AG04450 (cell line): ENCODE measurements around the gene RALGPS1. TPM values are rescaled to one million over a fixed set of nuclear protein-coding genes. Genes with fewer than 3 reads are reported as not detected.

Experiments
- CTCF ChIA-PET: fragments of 300-600, 350-600 bp; formaldehyde crosslinking; extraction: SDS; loops from one replicate; lab custom pipeline; 2022; ENCODE audit warnings: antibody characterized with exemption, inconsistent platforms; lab: Charles Lee
- POLR2A ChIA-PET: fragments of 350-600 bp; formaldehyde crosslinking; extraction: SDS; loops from one replicate; lab custom pipeline; 2021; ENCODE audit warnings: antibody characterized with exemption, inconsistent platforms; lab: Yijun Ruan, JAX
- DNase-seq: peaks from one replicate; pipeline ENCODE4 v3.0.0-alpha.2; 2011; ENCODE audit warnings: low read depth, low spot score
- H3K27ac ChIP-seq: one replicate; pipeline ENCODE4 v1.5.1; 2012; ENCODE audit warnings: low read depth, low read length, control low read depth
- H3K27me3 ChIP-seq: one replicate; pipeline ENCODE4 v1.6.0; 2012; ENCODE audit warnings: low read length; ENCODE audit not compliant: control insufficient read depth, insufficient read depth
- H3K4me3 ChIP-seq: 2 replicates; pipeline ENCODE4 v1.5.1; 2011; ENCODE audit warnings: mild to moderate bottlenecking, low read depth, low read length, control low read depth
- H3K9me3 ChIP-seq: 2 replicates; pipeline ENCODE4 v1.5.1; 2012; ENCODE audit warnings: low read length; ENCODE audit not compliant: control insufficient read depth, insufficient read depth
- polyA plus RNA-seq: library from polyadenylated mRNA; depleted of rRNA; stranded (reverse); fragments of >200 nt; gene quantifications from 2 replicates; pipeline ENCODE4 v1.2.3, GENCODE V29; 2011
- TF ChIP-seq, protein P1 (sequence below): IDR thresholded peaks from 2 replicates; pipeline ENCODE4 v1.5.1; 2011; ENCODE audit warnings: low read depth, low read length, control low read depth, inconsistent platforms

RALGPS1 gene
- polyA plus RNA-seq, 1 experiment = 4.6 TPM

DNA sequence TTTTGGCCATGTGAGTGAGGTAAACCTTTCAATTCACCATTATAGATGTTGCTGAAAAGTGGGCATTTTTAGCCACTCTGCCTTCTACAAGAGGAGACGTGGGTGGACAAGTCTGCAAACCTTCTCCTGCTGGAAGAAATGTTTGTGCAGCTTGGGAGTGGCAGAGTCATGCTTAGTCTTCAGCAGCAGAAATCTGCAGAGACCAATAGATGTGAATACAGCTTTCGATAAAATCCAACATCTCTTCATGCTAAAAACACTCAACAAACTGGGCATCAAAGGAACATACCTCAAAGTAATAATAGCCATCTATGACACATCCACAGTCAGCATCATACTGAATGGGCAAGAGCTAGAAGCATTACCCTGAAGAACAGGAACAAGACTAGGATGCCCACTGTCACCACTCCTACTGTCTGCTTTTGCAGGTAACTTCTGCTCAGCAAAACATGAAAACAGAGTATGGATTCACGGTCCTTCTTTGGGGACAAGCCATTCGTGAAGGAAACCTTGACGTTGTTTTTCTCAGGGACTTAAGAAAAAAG lies 91.3 kb downstream of the RALGPS1 start:
- TF ChIP-seq, protein P1, sequence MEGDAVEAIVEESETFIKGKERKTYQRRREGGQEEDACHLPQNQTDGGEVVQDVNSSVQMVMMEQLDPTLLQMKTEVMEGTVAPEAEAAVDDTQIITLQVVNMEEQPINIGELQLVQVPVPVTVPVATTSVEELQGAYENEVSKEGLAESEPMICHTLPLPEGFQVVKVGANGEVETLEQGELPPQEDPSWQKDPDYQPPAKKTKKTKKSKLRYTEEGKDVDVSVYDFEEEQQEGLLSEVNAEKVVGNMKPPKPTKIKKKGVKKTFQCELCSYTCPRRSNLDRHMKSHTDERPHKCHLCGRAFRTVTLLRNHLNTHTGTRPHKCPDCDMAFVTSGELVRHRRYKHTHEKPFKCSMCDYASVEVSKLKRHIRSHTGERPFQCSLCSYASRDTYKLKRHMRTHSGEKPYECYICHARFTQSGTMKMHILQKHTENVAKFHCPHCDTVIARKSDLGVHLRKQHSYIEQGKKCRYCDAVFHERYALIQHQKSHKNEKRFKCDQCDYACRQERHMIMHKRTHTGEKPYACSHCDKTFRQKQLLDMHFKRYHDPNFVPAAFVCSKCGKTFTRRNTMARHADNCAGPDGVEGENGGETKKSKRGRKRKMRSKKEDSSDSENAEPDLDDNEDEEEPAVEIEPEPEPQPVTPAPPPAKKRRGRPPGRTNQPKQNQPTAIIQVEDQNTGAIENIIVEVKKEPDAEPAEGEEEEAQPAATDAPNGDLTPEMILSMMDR = no peak
- Histone ChIP-seq H3K27ac (no peak overlapping the region), H3K4me3 (no peak overlapping the region), H3K27me3 (no peaks in the 10 kb centered on the region), H3K9me3 (no peaks in the 10 kb centered on the region)
- ChIA-PET CTCF (interaction anchor here (1.1 kb wide), 1 partner anchor 14 kb away, joined by 4 read pairs; no protein-coding TSS in a partner anchor), POLR2A (no interaction called here)
- no peak for DNase-seq

DNA sequence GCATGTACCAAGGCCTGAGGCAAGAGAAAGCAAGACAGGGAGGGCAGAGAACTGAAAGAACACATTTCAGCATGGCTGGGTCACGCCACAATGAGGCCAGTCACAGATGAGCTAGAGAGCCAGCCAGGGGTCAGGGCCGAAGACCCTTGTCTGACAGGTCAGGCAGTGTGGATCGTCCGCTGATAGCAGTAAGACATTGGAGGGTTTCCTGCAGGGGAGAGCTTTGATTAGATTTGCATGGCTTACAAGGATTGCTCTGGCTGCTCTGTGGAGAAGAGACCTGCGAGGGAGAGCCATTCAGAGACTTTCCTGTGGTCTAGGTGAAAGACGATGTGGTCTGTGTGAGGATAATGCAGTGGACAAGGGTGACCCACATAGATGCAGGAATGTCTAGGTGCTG lies 93.1 kb downstream of the RALGPS1 start:
- ChIA-PET POLR2A (no interaction called here), CTCF (no interaction called here)
- no peak for DNase-seq
- TF ChIP-seq, protein P1 = no peak
- Histone ChIP-seq H3K9me3 (no peaks in the 10 kb centered on the region), H3K27me3 (peaks cover 2% of the 10 kb centered on the region), H3K4me3 (no peak overlapping the region), H3K27ac (no peak overlapping the region)

DNA sequence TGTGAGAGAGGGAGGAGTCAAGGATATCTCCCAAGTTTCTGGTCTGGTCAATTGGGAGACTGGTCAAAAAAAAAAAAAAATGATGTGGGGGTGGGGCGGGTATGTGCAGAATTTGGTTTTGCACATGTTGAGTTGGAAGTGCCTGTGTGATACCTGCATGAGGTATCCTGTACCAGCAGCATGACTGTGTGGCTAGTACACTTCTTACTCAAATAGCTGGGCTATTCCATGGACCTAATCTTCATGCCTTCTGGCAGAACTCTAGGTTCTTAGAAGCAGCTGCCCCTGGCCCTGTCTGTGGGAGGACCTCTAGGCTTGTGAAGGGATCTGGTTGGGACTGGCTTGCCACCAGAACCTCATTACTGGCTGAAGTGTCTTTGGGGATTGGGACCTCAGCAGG lies 93.5 kb downstream of the RALGPS1 start:
- Histone ChIP-seq H3K27ac (no peak overlapping the region), H3K4me3 (no peak overlapping the region), H3K27me3 (peaks cover 3% of the 10 kb centered on the region), H3K9me3 (no peaks in the 10 kb centered on the region)
- CTCF ChIA-PET = no interaction called here
- POLR2A ChIA-PET = no interaction called here
- TF ChIP-seq, protein P1 = no peak
- DNase-seq = no peak

DNA sequence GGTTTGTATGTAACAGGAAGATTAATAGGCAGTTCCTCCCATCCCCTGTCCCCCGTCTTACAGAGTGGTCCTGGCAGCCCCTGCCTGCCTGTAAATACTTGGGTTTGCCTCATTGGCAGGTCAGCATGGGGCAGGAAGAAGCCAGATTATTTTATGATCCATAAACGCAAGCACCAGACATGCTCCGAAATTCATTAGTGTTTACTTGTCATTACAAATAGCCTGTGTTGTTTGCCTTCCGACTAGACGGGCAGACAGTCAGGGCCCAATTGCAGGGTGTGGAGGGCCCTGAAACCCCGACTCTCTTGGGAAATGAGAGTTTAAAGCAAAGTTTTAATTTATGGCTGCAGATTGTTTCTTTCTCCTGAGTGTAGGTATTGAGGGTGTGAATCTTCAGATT lies 97.2 kb downstream of the RALGPS1 start:
- CTCF ChIA-PET = no interaction called here
- H3K27ac ChIP-seq = no peak overlapping the region
- H3K9me3 ChIP-seq = no peaks in the 10 kb centered on the region
- POLR2A ChIA-PET = no interaction called here
- H3K4me3 ChIP-seq = no peak overlapping the region
- DNase-seq = no peak
- TF ChIP-seq, protein P1 = no peak
- H3K27me3 ChIP-seq = peaks cover 3% of the 10 kb centered on the region

DNA sequence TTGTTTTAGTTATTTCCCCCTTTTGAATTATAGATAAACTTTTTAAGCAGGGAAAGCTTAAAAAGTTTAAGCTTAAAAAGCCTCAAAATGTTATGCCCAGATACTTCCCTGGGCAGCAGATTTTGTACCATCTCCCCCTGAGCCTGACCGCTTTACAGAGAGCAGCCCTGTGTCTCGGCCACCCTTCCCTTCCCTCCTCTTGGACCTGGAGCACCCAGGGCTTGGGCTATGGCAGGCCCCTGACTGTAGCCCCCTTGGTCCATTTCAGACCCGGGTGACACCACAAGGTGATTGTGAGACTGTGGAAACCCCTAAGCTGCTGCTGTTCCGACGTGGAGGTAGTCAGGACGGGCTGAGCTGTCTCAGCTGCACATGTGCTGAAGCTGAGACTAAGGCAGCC lies 97.7 kb downstream of the RALGPS1 start:
- ChIA-PET POLR2A (no interaction called here), CTCF (interaction anchor here (1.3 kb wide), 1 partner anchor 37 kb away, joined by 3 read pairs; no protein-coding TSS in a partner anchor)
- H3K27me3 ChIP-seq = peaks cover 3% of the 10 kb centered on the region
- TF ChIP-seq, protein P1 = no peak
- H3K4me3 ChIP-seq = no peak overlapping the region
- no peaks in the 10 kb centered on the region for H3K9me3 ChIP-seq
- H3K27ac ChIP-seq = no peak overlapping the region
- DNase-seq = no peak
